ENCODE results near the gene FCHO2.
"Not testable (repeated sequence)": the region's sequence is repeated elsewhere in the genome, so short reads cannot be mapped to it uniquely, and the experiment has no call there.

FCHO2 gene

GRCh38 chr5:72955768-72956323 is at the start of gene FCHO2:
FCHO2 (plus strand) TSS chr5:72956041; CDS start chr5:72956097, 56 bp downstream.
- DNase-seq (ENCODE audit: low read depth), result peak; percentile 94

- DNase-seq (ENCODE audit: low read depth), result no peak
These were observed 49.0 kb upstream of the FCHO2 start for GRCh38 chr5:72906806-72907205.

GRCh38 chr5:72908664-72909063 is 47.2 kb upstream of the FCHO2 start:
- no peak for DNase-seq (ENCODE audit: low read depth)

- DNase-seq (ENCODE audit: low read depth), result no peak
These were observed 38.5 kb upstream of the FCHO2 start for GRCh38 chr5:72917371-72917776.

GRCh38 chr5:72920690-72921502 is 34.9 kb upstream of the FCHO2 start:
- DNase-seq (ENCODE audit: low read depth), result peak; percentile 34

- no peak for DNase-seq (ENCODE audit: low read depth)
These were observed 34.0 kb upstream of the FCHO2 start for GRCh38 chr5:72921886-72922285.

GRCh38 chr5:72922422-72922821 is 33.4 kb upstream of the FCHO2 start:
- no peak for DNase-seq (ENCODE audit: low read depth)

- DNase-seq (ENCODE audit: low read depth), result no peak
These were observed 30.4 kb upstream of the FCHO2 start for GRCh38 chr5:72925336-72926010.

GRCh38 chr5:72932686-72933085 is 23.2 kb upstream of the FCHO2 start:
- DNase-seq (ENCODE audit: low read depth), result not testable (repeated sequence)

GRCh38 chr5:72934953-72935725 is 20.7 kb upstream of the FCHO2 start:
- not testable (repeated sequence) for DNase-seq (ENCODE audit: low read depth)

GRCh38 chr5:72936893-72937292 is 18.9 kb upstream of the FCHO2 start:
- no peak for DNase-seq (ENCODE audit: low read depth)

GRCh38 chr5:72937517-72938061 is 18.3 kb upstream of the FCHO2 start:
- DNase-seq (ENCODE audit: low read depth), result no peak

- DNase-seq (ENCODE audit: low read depth), result no peak
These were observed 17.6 kb upstream of the FCHO2 start for GRCh38 chr5:72938206-72938605.

GRCh38 chr5:72940082-72940481 is 15.8 kb upstream of the FCHO2 start:
- DNase-seq (ENCODE audit: low read depth), result no peak

GRCh38 chr5:72943307-72943706 is 12.5 kb upstream of the FCHO2 start:
- DNase-seq (ENCODE audit: low read depth), result no peak

GRCh38 chr5:72947498-72947897 is 8.3 kb upstream of the FCHO2 start:
- no peak for DNase-seq (ENCODE audit: low read depth)

- peak; percentile 33 for DNase-seq (ENCODE audit: low read depth)
These were observed 6.4 kb upstream of the FCHO2 start for GRCh38 chr5:72949481-72949880.

GRCh38 chr5:72951671-72952468 is 4.0 kb upstream of the FCHO2 start:
- DNase-seq (ENCODE audit: low read depth), result peak; percentile 87

GRCh38 chr5:72954389-72954788 is 1.5 kb upstream of the FCHO2 start:
- no peak for DNase-seq (ENCODE audit: low read depth)

GRCh38 chr5:72955143-72955767 is 586 bp upstream of the FCHO2 start:
- DNase-seq (ENCODE audit: low read depth), result peak; percentile 73

All from iris pigment epithelial cell (primary cell).